Activated naive CD4-positive, alpha-beta T cell treated with anti-CD3 and anti-CD28 coated beads, Interleukin-2, amount 50 U/mL, for 16 hours (primary cell): ENCODE measurements around the gene ZNF607.
"Not testable (repeated sequence)": the region's sequence is repeated elsewhere in the genome, so short reads cannot be mapped to it uniquely, and the experiment has no call there.

Experiments used
- DNase-seq: peaks from one replicate; pipeline ENCODE4 v3.0.0-alpha.2; 2020

Gene ZNF607

GRCh38 chr19:37719111-37719926, at the start of gene ZNF607:
ZNF607 (minus strand) TSS chr19:37719761; CDS start chr19:37711618, 8,143 bp downstream.
- DNase-seq: peak; percentile 78

- DNase-seq: no peak
Measured at GRCh38 chr19:37763488-37763887, 43.9 kb upstream of the ZNF607 start.

GRCh38 chr19:37757683-37758082, 38.1 kb upstream of the ZNF607 start:
- DNase-seq: not testable (repeated sequence)

- no peak for DNase-seq
Measured at GRCh38 chr19:37738371-37738770, 18.8 kb upstream of the ZNF607 start.

- no peak for DNase-seq
Measured at GRCh38 chr19:37725181-37725580, 5.6 kb upstream of the ZNF607 start.

- no peak for DNase-seq
Measured at GRCh38 chr19:37719927-37720265, 335 bp upstream of the ZNF607 start.

- no peak for DNase-seq
Measured at GRCh38 chr19:37718304-37718703, 1.3 kb downstream of the ZNF607 start.

- DNase-seq: no peak
Measured at GRCh38 chr19:37716140-37716539, 3.4 kb downstream of the ZNF607 start.

- no peak for DNase-seq
Measured at GRCh38 chr19:37706052-37706605, 13.4 kb downstream of the ZNF607 start.

GRCh38 chr19:37699057-37699456, 20.5 kb downstream of the ZNF607 start:
- DNase-seq: no peak

- no peak for DNase-seq
Measured at GRCh38 chr19:37698216-37698615, 21.3 kb downstream of the ZNF607 start.

GRCh38 chr19:37695144-37695899, 24.2 kb downstream of the ZNF607 start:
- no peak for DNase-seq

GRCh38 chr19:37692956-37693620, 26.5 kb downstream of the ZNF607 start:
- no peak for DNase-seq

GRCh38 chr19:37691881-37692504, 27.6 kb downstream of the ZNF607 start:
- DNase-seq: peak; percentile 81

- no peak for DNase-seq
Measured at GRCh38 chr19:37683520-37683919, 36.0 kb downstream of the ZNF607 start.

- DNase-seq: no peak
Measured at GRCh38 chr19:37669450-37669914, 50.1 kb downstream of the ZNF607 start.

- DNase-seq: not testable (repeated sequence)
Measured at GRCh38 chr19:37657157-37657556, 62.4 kb downstream of the ZNF607 start.

GRCh38 chr19:37655689-37656371, 63.7 kb downstream of the ZNF607 start:
- DNase-seq: peak; percentile 89

- DNase-seq: peak; percentile 85
Measured at GRCh38 chr19:37655301-37655688, 64.3 kb downstream of the ZNF607 start, which contains the start of gene ZFP30. ZFP30 (minus strand) TSS chr19:37655465; CDS start chr19:37647822, 7,643 bp downstream.

GRCh38 chr19:37654629-37655300, 64.8 kb downstream of the ZNF607 start:
- peak; percentile 20 for DNase-seq

GRCh38 chr19:37654118-37654517, 65.4 kb downstream of the ZNF607 start:
- DNase-seq: no peak
